ENCODE measurements around the gene SMIM20.
"Not testable (repeated sequence)": the region's sequence is repeated elsewhere in the genome, so short reads cannot be mapped to it uniquely, and the experiment has no call there.

Gene SMIM20

GRCh38 chr4:25883565-25883964 lies 30.5 kb upstream of the SMIM20 start:
- Mint-ChIP-seq H3K9me3 (ENCODE audit: low read depth) (no peaks in the 10 kb centered on the region), H3K27me3 (peaks cover 9% of the 10 kb centered on the region), H3K36me3 (peaks cover 4% of the 10 kb centered on the region), H3K4me3 (no peak overlapping the region), H3K27ac (no peak overlapping the region), H3K4me1 (ENCODE audit: low read depth) (no peaks in the 10 kb centered on the region)

GRCh38 chr4:25884031-25884782 lies 29.8 kb upstream of the SMIM20 start:
- Mint-ChIP-seq H3K9me3 (ENCODE audit: low read depth) (no peaks in the 10 kb centered on the region), H3K4me1 (ENCODE audit: low read depth) (no peaks in the 10 kb centered on the region), H3K27me3 (peaks cover 9% of the 10 kb centered on the region), H3K4me3 (no peak overlapping the region), H3K27ac (peak overlapping the region; percentile 7), H3K36me3 (peaks cover 4% of the 10 kb centered on the region)

GRCh38 chr4:25888781-25889180 lies 25.2 kb upstream of the SMIM20 start:
- Mint-ChIP-seq H3K36me3 (no peaks in the 10 kb centered on the region), H3K9me3 (ENCODE audit: low read depth) (no peaks in the 10 kb centered on the region), H3K27ac (no peak overlapping the region), H3K4me3 (no peak overlapping the region), H3K27me3 (no peaks in the 10 kb centered on the region), H3K4me1 (ENCODE audit: low read depth) (no peaks in the 10 kb centered on the region)

- H3K27me3 Mint-ChIP-seq = no peaks in the 10 kb centered on the region
- H3K36me3 Mint-ChIP-seq = no peaks in the 10 kb centered on the region
- no peaks in the 10 kb centered on the region for H3K4me1 Mint-ChIP-seq (ENCODE audit: low read depth)
- H3K27ac Mint-ChIP-seq = no peak overlapping the region
- H3K9me3 Mint-ChIP-seq (ENCODE audit: low read depth) = no peaks in the 10 kb centered on the region
- no peak overlapping the region for H3K4me3 Mint-ChIP-seq
Measured at GRCh38 chr4:25889589-25890503, 24.2 kb upstream of the SMIM20 start.

- H3K4me1 Mint-ChIP-seq (ENCODE audit: low read depth) = no peaks in the 10 kb centered on the region
- H3K27ac Mint-ChIP-seq = no peak overlapping the region
- H3K36me3 Mint-ChIP-seq = no peaks in the 10 kb centered on the region
- H3K9me3 Mint-ChIP-seq (ENCODE audit: low read depth) = no peaks in the 10 kb centered on the region
- H3K27me3 Mint-ChIP-seq = no peaks in the 10 kb centered on the region
- H3K4me3 Mint-ChIP-seq = no peak overlapping the region
Measured at GRCh38 chr4:25890571-25891485, 23.2 kb upstream of the SMIM20 start.

- H3K4me1 Mint-ChIP-seq (ENCODE audit: low read depth) = no peaks in the 10 kb centered on the region
- peaks cover 3% of the 10 kb centered on the region for H3K36me3 Mint-ChIP-seq
Measured at GRCh38 chr4:25892796-25893195, 21.2 kb upstream of the SMIM20 start.

GRCh38 chr4:25896776-25897539 lies 17.1 kb upstream of the SMIM20 start:
- no peak overlapping the region for H3K4me3 Mint-ChIP-seq
- H3K4me1 Mint-ChIP-seq (ENCODE audit: low read depth) = no peaks in the 10 kb centered on the region
- H3K36me3 Mint-ChIP-seq = peaks cover 3% of the 10 kb centered on the region
- no peak overlapping the region for H3K27ac Mint-ChIP-seq
- H3K9me3 Mint-ChIP-seq (ENCODE audit: low read depth) = no peaks in the 10 kb centered on the region
- H3K27me3 Mint-ChIP-seq = no peaks in the 10 kb centered on the region

More at GRCh38 chr4:25892796-25893195, 21.2 kb upstream of the SMIM20 start:
- H3K9me3 Mint-ChIP-seq (ENCODE audit: low read depth) = no peaks in the 10 kb centered on the region
- no peak overlapping the region for H3K4me3 Mint-ChIP-seq
- no peaks in the 10 kb centered on the region for H3K27me3 Mint-ChIP-seq
- H3K27ac Mint-ChIP-seq = no peak overlapping the region

GRCh38 chr4:25900310-25900709 lies 13.7 kb upstream of the SMIM20 start:
- H3K27ac Mint-ChIP-seq = no peak overlapping the region
- H3K36me3 Mint-ChIP-seq = peaks cover 6% of the 10 kb centered on the region
- no peaks in the 10 kb centered on the region for H3K4me1 Mint-ChIP-seq (ENCODE audit: low read depth)
- no peaks in the 10 kb centered on the region for H3K27me3 Mint-ChIP-seq
- no peaks in the 10 kb centered on the region for H3K9me3 Mint-ChIP-seq (ENCODE audit: low read depth)
- H3K4me3 Mint-ChIP-seq = no peak overlapping the region

- no peaks in the 10 kb centered on the region for H3K9me3 Mint-ChIP-seq (ENCODE audit: low read depth)
- no peaks in the 10 kb centered on the region for H3K27me3 Mint-ChIP-seq
- no peaks in the 10 kb centered on the region for H3K4me1 Mint-ChIP-seq (ENCODE audit: low read depth)
- H3K4me3 Mint-ChIP-seq = no peak overlapping the region
- H3K36me3 Mint-ChIP-seq = peaks cover 6% of the 10 kb centered on the region
- no peak overlapping the region for H3K27ac Mint-ChIP-seq
Measured at GRCh38 chr4:25901030-25901430, 13.0 kb upstream of the SMIM20 start.

GRCh38 chr4:25903900-25904747 lies 9.9 kb upstream of the SMIM20 start:
- no peaks in the 10 kb centered on the region for H3K27me3 Mint-ChIP-seq
- H3K36me3 Mint-ChIP-seq = peaks cover 7% of the 10 kb centered on the region
- no peaks in the 10 kb centered on the region for H3K4me1 Mint-ChIP-seq (ENCODE audit: low read depth)
- peaks cover 4% of the 10 kb centered on the region for H3K9me3 Mint-ChIP-seq (ENCODE audit: low read depth)
- no peak overlapping the region for H3K27ac Mint-ChIP-seq
- H3K4me3 Mint-ChIP-seq = no peak overlapping the region

GRCh38 chr4:25904748-25905082 lies 9.3 kb upstream of the SMIM20 start:
- Mint-ChIP-seq H3K4me3 (no peak overlapping the region), H3K27ac (no peak overlapping the region), H3K36me3 (peaks cover 7% of the 10 kb centered on the region), H3K4me1 (ENCODE audit: low read depth) (no peaks in the 10 kb centered on the region), H3K9me3 (ENCODE audit: low read depth) (peaks cover 7% of the 10 kb centered on the region), H3K27me3 (no peaks in the 10 kb centered on the region)

- H3K27me3 Mint-ChIP-seq = no peaks in the 10 kb centered on the region
- no peaks in the 10 kb centered on the region for H3K4me1 Mint-ChIP-seq (ENCODE audit: low read depth)
- H3K36me3 Mint-ChIP-seq = peaks cover 7% of the 10 kb centered on the region
- H3K9me3 Mint-ChIP-seq (ENCODE audit: low read depth) = peaks cover 7% of the 10 kb centered on the region
- H3K4me3 Mint-ChIP-seq = no peak overlapping the region
- H3K27ac Mint-ChIP-seq = no peak overlapping the region
Measured at GRCh38 chr4:25905371-25905770, 8.6 kb upstream of the SMIM20 start.

GRCh38 chr4:25906113-25906512 lies 7.9 kb upstream of the SMIM20 start:
- H3K27me3 Mint-ChIP-seq; H3K27ac Mint-ChIP-seq; H3K4me3 Mint-ChIP-seq; H3K4me1 Mint-ChIP-seq (ENCODE audit: low read depth); H3K9me3 Mint-ChIP-seq (ENCODE audit: low read depth); H3K36me3 Mint-ChIP-seq: not testable (repeated sequence)
